Measurements from ENCODE around the gene UQCRQ.

DNA sequence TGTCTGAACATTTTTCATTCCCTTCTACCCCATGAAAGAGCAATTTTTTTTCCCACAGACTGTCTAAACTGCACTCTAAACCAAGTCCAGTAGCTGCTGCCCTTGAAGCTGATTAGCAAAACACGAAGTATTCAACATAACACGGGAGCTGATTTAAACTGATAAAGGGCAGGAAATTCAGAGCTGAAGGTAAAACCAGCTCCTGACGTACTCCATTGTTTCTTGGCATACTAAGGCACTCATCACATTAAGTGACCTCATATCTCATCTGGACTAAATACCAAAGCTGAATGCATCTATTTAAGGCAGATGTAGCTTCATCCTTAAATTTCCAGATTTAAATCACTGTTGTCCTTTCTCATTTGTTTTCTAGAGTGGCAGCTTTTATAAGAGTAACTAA, 12.1 kb upstream of the UQCRQ start:
- TF ChIP-seq, protein P1, sequence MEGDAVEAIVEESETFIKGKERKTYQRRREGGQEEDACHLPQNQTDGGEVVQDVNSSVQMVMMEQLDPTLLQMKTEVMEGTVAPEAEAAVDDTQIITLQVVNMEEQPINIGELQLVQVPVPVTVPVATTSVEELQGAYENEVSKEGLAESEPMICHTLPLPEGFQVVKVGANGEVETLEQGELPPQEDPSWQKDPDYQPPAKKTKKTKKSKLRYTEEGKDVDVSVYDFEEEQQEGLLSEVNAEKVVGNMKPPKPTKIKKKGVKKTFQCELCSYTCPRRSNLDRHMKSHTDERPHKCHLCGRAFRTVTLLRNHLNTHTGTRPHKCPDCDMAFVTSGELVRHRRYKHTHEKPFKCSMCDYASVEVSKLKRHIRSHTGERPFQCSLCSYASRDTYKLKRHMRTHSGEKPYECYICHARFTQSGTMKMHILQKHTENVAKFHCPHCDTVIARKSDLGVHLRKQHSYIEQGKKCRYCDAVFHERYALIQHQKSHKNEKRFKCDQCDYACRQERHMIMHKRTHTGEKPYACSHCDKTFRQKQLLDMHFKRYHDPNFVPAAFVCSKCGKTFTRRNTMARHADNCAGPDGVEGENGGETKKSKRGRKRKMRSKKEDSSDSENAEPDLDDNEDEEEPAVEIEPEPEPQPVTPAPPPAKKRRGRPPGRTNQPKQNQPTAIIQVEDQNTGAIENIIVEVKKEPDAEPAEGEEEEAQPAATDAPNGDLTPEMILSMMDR (IDR thresholded peaks at IDR 0.05; ENCODE audit: borderline replicate concordance, extremely low read depth, low read length, poor library complexity, severe bottlenecking): no peak
- no peak for TF ChIP-seq EZH2 (IDR thresholded peaks at IDR 0.05; ENCODE audit: borderline replicate concordance, low read depth, low read length, severe bottlenecking)
